K562 (cell line): ENCODE measurements around the gene ZNF597. TPM values are rescaled to one million over a fixed set of nuclear protein-coding genes. Genes with fewer than 3 reads are reported as not detected.

ENCODE experiments used
- CCAR2 ChIP-seq: fragments of 200-400 bp; formaldehyde crosslinking; IDR thresholded peaks from 2 replicates; pipeline ENCODE4 v1.6.1; 2017; ENCODE audit warnings: mild to moderate bottlenecking, low read depth, low read length
- CXXC5 ChIP-seq: fragments of 250-450 bp; sonication (Bioruptor Pico); IDR thresholded peaks from 2 replicates; pipeline ENCODE4 v1.8.0; 2022; ENCODE audit warnings: inconsistent platforms, mild to moderate bottlenecking, moderate library complexity
- DIDO1 ChIP-seq: fragments of 450-650 bp; IDR thresholded peaks from 2 replicates; pipeline ENCODE4 v1.6.1; 2016; ENCODE audit warnings: low read depth, missing biosample characterization, missing genetic modification characterization
- JUNB ChIP-seq: fragments of 450-650 bp; formaldehyde crosslinking; conservative IDR thresholded peaks from 2 replicates; pipeline ENCODE4 v1.4.0; 2020; ENCODE audit warnings: mild to moderate bottlenecking
- LEF1 ChIP-seq: fragments of 450-650 bp; IDR thresholded peaks from 2 replicates; pipeline ENCODE4 v1.6.1; 2016; ENCODE audit warnings: mild to moderate bottlenecking
- NONO ChIP-seq, 2 experiments: fragments of 200-400 bp in 1 of 2; fragments of 450-650 bp in 1 of 2; formaldehyde crosslinking in 1 of 2; IDR thresholded peaks; 2 replicates each; pipeline ENCODE4 v1.6.1; 2017; ENCODE audit warnings: low read depth in 2 of 2, mild to moderate bottlenecking in 2 of 2, moderate library complexity in 2 of 2, low read length in 1 of 2
- OTX1 ChIP-seq: fragments of 450-650 bp; formaldehyde crosslinking; IDR thresholded peaks from 2 replicates; pipeline ENCODE4 v1.4.0; 2022; ENCODE audit warnings: mild to moderate bottlenecking
- PHF21A ChIP-seq: fragments of 450-650 bp; IDR thresholded peaks from 2 replicates; pipeline ENCODE4 v1.6.1; 2017; ENCODE audit warnings: low read depth, borderline replicate concordance
- POLR2AphosphoS5 ChIP-seq: IDR thresholded peaks from 2 replicates; pipeline ENCODE4 v1.6.1; 2011; ENCODE audit warnings: mild to moderate bottlenecking, low read depth, low read length, moderate library complexity; ENCODE audit not compliant: control insufficient read depth, insufficient read depth
- SMAD2 ChIP-seq: fragments of 150-350 bp; IDR thresholded peaks from 2 replicates; pipeline ENCODE4 v1.6.1; 2014; ENCODE audit warnings: low read depth, mild to moderate bottlenecking, low read length
- XRCC5 ChIP-seq: fragments of 200-400 bp; formaldehyde crosslinking; IDR thresholded peaks from 2 replicates; pipeline ENCODE4 v1.6.1; 2017; ENCODE audit warnings: low read depth, mild to moderate bottlenecking, low read length
- ZNF124 ChIP-seq: sonication (generic); formaldehyde crosslinking; IDR thresholded peaks from 2 replicates; pipeline ENCODE4 v1.8.1; 2022; ENCODE audit warnings: missing genetic modification reagents
- ZNF174 ChIP-seq: fragments of 250-450 bp; sonication (Bioruptor Pico); IDR thresholded peaks from 2 replicates; pipeline ENCODE4 v1.4.0; 2020; ENCODE audit warnings: mild to moderate bottlenecking
- ZNF253 ChIP-seq: fragments of 250-450 bp; sonication (Bioruptor Pico); conservative IDR thresholded peaks from 2 replicates; pipeline ENCODE4 v1.6.1; 2021; ENCODE audit warnings: mild to moderate bottlenecking
- ZNF695 ChIP-seq: fragments of 450-650 bp; formaldehyde crosslinking; IDR thresholded peaks from 2 replicates; pipeline ENCODE4 v1.4.0; 2020; ENCODE audit warnings: mild to moderate bottlenecking, moderate library complexity
- ZNF717 ChIP-seq: fragments of 250-450 bp; sonication (Bioruptor Pico); IDR thresholded peaks from 2 replicates; pipeline ENCODE4 v1.5.0; 2021
- polyA plus RNA-seq, 8 experiments: library from polyadenylated mRNA; depleted of rRNA in 4 of 8; stranded (reverse) in 5 of 8; unstranded in 3 of 8; fragments of >200 nt; fragmentation: Nextera tagmentation in 2 of 8; fragmentation: Illumina TruSeq in 1 of 8; extraction: Ambion mirVana in 2 of 8; extraction: Trizol in 1 of 8; gene quantifications; 2 replicates each; pipeline versions ENCODE4 v1.2.1 to v1.2.3, GENCODE V29; 2011 to 2014; ENCODE audit warnings: inconsistent platforms in 1 of 8, missing spikeins in 1 of 8
- total RNA-seq, 7 experiments: library from RNA; depleted of rRNA in 6 of 7; stranded (reverse); fragments of >200 nt in 6 of 7; fragmentation: Illumina TruSeq in 2 of 7; extraction: Trizol in 2 of 7; gene quantifications; 2 replicates each; pipeline versions ENCODE4 v1.2.1 to v1.2.3, GENCODE V29; 2011 to 2021; ENCODE audit warnings: low replicate concordance in 1 of 7
- TF ChIP-seq, protein P1 (sequence below): sonication (generic); formaldehyde crosslinking; IDR thresholded peaks from 2 replicates; pipeline ENCODE4 v1.8.0; 2022; ENCODE audit warnings: mild to moderate bottlenecking, missing genetic modification reagents, borderline replicate concordance
- TF ChIP-seq, protein P2 (sequence below): fragments of 250-450 bp; sonication (Bioruptor Pico); IDR thresholded peaks from 2 replicates; pipeline ENCODE4 v1.4.0; 2020; ENCODE audit warnings: mild to moderate bottlenecking
- TF ChIP-seq, protein P3 (sequence below): fragments of 200-400 bp; formaldehyde crosslinking; IDR thresholded peaks from 2 replicates; pipeline ENCODE4 v1.6.1; 2017; ENCODE audit warnings: mild to moderate bottlenecking, low read depth, low read length, moderate library complexity
- TF ChIP-seq, protein P4 (sequence below): fragments of 450-650 bp; IDR thresholded peaks from 2 replicates; pipeline ENCODE4 v1.6.1; 2016; ENCODE audit warnings: mild to moderate bottlenecking

The ZNF597 gene
- total and polyA plus RNA-seq, 9 of the 15 experiments (the other 6 are each of a cell fraction or from before 2014, with no cell fraction given), result 0.14 to 0.68 (median 0.42) TPM

DNA sequence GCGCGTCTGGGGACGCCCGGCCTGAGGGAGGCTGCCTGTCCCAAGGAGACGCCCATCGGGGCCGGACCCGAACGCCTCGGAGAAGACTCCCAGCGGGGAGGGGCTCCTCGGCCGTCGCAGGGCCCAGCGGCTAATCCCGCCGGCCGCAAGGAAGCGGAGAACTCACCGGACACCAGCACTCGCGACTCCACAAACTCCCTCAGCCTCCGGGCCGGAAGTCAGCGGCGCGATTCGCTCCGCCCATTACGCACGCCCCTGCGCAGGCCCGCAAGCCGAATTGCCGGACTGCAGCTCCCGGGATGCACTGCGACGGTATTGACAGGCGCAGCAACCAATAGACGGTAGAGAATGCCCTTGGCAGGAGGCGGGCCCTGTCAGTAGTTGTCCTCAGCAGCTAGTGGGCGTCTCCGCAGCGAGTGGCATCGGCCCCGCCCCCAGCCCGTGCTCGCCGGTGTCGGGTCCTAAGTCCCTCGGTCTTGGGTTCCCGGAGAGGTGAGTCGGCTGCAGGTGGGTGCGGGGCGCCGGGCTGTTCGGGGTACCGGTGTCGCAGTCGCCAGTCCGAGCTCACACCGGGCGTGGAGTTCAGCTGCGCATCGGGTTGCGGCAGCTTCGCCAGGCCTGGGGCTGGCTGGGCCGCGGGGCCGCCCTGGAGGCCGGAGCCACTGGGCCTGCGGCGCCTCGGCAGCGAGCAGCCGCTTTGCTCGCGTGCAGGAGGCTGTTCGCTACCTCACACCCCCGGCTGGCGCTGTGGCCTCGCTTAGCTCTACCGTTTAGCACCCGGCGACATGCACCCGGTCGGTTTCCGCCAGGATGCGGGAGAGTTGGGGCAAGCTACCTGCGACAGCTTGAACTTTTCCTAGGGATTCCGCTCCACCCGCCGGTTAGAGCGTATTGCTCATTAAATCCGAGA is 42.3 kb downstream of the ZNF597 start, which contains the start of the genes ZNF174 and ZSCAN32 (continued):
- TF ChIP-seq ZNF174 (CRISPR knock-in tag) (no peak), XRCC5 (0 out of 2 replicates have a peak, but pooled peaks have one; percentile 47), DIDO1 (tag) (no peak), NONO (IDR thresholded peaks at IDR 0.05; ENCODE audit: low read depth in 2 of 2, low read length in 1 of 2) (no peak), ZNF124 (CRISPR knock-in tag) (peak; percentile 32; the same call in 1 of the 2 replicates), ZNF717 (CRISPR knock-in tag) (no peak), ZNF253 (CRISPR knock-in tag) (no peak), ZNF695 (CRISPR knock-in tag) (no peak), CXXC5 (CRISPR knock-in tag) (peak; percentile 89), PHF21A (no peak), LEF1 (no peak), OTX1 (no peak; the same call in 1 of the 2 replicates), POLR2AphosphoS5 (peak; percentile 66; the same call in 1 of the 2 replicates), CCAR2 (no peak), JUNB (CRISPR knock-in tag) (no peak), SMAD2 (no peak)
- TF ChIP-seq, protein P1, sequence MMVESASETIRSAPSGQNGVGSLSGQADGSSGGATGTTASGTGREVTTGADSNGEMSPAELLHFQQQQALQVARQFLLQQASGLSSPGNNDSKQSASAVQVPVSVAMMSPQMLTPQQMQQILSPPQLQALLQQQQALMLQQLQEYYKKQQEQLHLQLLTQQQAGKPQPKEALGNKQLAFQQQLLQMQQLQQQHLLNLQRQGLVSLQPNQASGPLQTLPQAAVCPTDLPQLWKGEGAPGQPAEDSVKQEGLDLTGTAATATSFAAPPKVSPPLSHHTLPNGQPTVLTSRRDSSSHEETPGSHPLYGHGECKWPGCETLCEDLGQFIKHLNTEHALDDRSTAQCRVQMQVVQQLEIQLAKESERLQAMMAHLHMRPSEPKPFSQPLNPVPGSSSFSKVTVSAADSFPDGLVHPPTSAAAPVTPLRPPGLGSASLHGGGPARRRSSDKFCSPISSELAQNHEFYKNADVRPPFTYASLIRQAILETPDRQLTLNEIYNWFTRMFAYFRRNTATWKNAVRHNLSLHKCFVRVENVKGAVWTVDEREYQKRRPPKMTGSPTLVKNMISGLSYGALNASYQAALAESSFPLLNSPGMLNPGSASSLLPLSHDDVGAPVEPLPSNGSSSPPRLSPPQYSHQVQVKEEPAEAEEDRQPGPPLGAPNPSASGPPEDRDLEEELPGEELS (CRISPR knock-in tag), result no peak
- TF ChIP-seq, protein P2, sequence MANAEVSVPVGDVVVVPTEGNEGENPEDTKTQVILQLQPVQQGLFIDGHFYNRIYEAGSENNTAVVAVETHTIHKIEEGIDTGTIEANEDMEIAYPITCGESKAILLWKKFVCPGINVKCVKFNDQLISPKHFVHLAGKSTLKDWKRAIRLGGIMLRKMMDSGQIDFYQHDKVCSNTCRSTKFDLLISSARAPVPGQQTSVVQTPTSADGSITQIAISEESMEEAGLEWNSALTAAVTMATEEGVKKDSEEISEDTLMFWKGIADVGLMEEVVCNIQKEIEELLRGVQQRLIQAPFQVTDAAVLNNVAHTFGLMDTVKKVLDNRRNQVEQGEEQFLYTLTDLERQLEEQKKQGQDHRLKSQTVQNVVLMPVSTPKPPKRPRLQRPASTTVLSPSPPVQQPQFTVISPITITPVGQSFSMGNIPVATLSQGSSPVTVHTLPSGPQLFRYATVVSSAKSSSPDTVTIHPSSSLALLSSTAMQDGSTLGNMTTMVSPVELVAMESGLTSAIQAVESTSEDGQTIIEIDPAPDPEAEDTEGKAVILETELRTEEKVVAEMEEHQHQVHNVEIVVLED (CRISPR knock-in tag), result peak; percentile 95
- TF ChIP-seq, protein P3, sequence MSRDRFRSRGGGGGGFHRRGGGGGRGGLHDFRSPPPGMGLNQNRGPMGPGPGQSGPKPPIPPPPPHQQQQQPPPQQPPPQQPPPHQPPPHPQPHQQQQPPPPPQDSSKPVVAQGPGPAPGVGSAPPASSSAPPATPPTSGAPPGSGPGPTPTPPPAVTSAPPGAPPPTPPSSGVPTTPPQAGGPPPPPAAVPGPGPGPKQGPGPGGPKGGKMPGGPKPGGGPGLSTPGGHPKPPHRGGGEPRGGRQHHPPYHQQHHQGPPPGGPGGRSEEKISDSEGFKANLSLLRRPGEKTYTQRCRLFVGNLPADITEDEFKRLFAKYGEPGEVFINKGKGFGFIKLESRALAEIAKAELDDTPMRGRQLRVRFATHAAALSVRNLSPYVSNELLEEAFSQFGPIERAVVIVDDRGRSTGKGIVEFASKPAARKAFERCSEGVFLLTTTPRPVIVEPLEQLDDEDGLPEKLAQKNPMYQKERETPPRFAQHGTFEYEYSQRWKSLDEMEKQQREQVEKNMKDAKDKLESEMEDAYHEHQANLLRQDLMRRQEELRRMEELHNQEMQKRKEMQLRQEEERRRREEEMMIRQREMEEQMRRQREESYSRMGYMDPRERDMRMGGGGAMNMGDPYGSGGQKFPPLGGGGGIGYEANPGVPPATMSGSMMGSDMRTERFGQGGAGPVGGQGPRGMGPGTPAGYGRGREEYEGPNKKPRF, result no peak
- TF ChIP-seq, protein P4, sequence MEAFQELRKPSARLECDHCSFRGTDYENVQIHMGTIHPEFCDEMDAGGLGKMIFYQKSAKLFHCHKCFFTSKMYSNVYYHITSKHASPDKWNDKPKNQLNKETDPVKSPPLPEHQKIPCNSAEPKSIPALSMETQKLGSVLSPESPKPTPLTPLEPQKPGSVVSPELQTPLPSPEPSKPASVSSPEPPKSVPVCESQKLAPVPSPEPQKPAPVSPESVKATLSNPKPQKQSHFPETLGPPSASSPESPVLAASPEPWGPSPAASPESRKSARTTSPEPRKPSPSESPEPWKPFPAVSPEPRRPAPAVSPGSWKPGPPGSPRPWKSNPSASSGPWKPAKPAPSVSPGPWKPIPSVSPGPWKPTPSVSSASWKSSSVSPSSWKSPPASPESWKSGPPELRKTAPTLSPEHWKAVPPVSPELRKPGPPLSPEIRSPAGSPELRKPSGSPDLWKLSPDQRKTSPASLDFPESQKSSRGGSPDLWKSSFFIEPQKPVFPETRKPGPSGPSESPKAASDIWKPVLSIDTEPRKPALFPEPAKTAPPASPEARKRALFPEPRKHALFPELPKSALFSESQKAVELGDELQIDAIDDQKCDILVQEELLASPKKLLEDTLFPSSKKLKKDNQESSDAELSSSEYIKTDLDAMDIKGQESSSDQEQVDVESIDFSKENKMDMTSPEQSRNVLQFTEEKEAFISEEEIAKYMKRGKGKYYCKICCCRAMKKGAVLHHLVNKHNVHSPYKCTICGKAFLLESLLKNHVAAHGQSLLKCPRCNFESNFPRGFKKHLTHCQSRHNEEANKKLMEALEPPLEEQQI, result no peak
